Measurements from ENCODE around the gene TULP3.

GRCh38 chr12:2902272-2902880 is 11.7 kb downstream of the TULP3 start:
- no peak for TF ChIP-seq CTCF (IDR thresholded peaks at IDR 0.05)
- TF ChIP-seq POLR2AphosphoS5 (IDR thresholded peaks at IDR 0.05): peak in 1 of 3 donors; percentile 84
- no peak for TF ChIP-seq POLR2A (IDR thresholded peaks at IDR 0.05)
